ENCODE data around the gene SLC7A6.

The SLC7A6 gene

GRCh38 chr16:68232335-68232734 is 32.0 kb upstream of the SLC7A6 start:
- H2AK5ac ChIP-seq (ENCODE audit: low read length) = no peak overlapping the region
- H2BK120ac ChIP-seq (ENCODE audit: low read depth, low read length) = no peak overlapping the region
- H3K9ac ChIP-seq (ENCODE audit: low read length) = no peak overlapping the region
- H3K56ac ChIP-seq (ENCODE audit: low read length) = no peak overlapping the region
- H3K27me3 ChIP-seq (ENCODE audit: insufficient read depth, low read length, poor library complexity) = no peaks in the 10 kb centered on the region
- no peak overlapping the region for H3K4me2 ChIP-seq (ENCODE audit: low read length)
- H3K79me2 ChIP-seq (ENCODE audit: control insufficient read depth, insufficient read depth, low read length) = peaks cover 4% of the 10 kb centered on the region
- no peak overlapping the region for H3K4ac ChIP-seq (ENCODE audit: low read depth, low read length)
- H3K36me3 ChIP-seq (ENCODE audit: control insufficient read depth, insufficient read depth, low read length) = no peaks in the 10 kb centered on the region
- no peak overlapping the region for H2BK5ac ChIP-seq (ENCODE audit: low read length)
- peaks cover 2% of the 10 kb centered on the region for H3K79me1 ChIP-seq (ENCODE audit: low read length)
- no peak overlapping the region for H3K4me3 ChIP-seq (ENCODE audit: low read length)
- H3K27ac ChIP-seq (ENCODE audit: low read depth, low read length) = no peak overlapping the region
- H3K23ac ChIP-seq (ENCODE audit: low read length) = no peak overlapping the region
- WGBS (ENCODE audit: extremely low coverage, insufficient coverage, low lambda C conversion rate) = no CpG with 5 or more reads among the region's 16 CpGs
- no peak overlapping the region for H4K5ac ChIP-seq (ENCODE audit: low read length)
- H4K8ac ChIP-seq (ENCODE audit: low read depth, low read length) = no peak overlapping the region
- DNase-seq = no peak
- peaks cover 4% of the 10 kb centered on the region for H3K4me1 ChIP-seq (ENCODE audit: control insufficient read depth, low read depth, low read length)
- H2BK15ac ChIP-seq (replicated peaks; ENCODE audit: low read depth) = no peak overlapping the region
- H3K18ac ChIP-seq (ENCODE audit: low read length) = no peak overlapping the region

- peaks cover 4% of the 10 kb centered on the region for H3K4me1 ChIP-seq (ENCODE audit: control insufficient read depth, low read depth, low read length)
- peaks cover 4% of the 10 kb centered on the region for H3K79me2 ChIP-seq (ENCODE audit: control insufficient read depth, insufficient read depth, low read length)
- H3K4ac ChIP-seq (ENCODE audit: low read depth, low read length) = no peak overlapping the region
- no peak overlapping the region for H3K4me2 ChIP-seq (ENCODE audit: low read length)
- H3K4me3 ChIP-seq (ENCODE audit: low read length) = no peak overlapping the region
- no CpG with 5 or more reads among the region's 5 CpGs for WGBS (ENCODE audit: extremely low coverage, insufficient coverage, low lambda C conversion rate)
- no peak overlapping the region for H2BK5ac ChIP-seq (ENCODE audit: low read length)
- H2BK15ac ChIP-seq (replicated peaks; ENCODE audit: low read depth) = no peak overlapping the region
- H3K9ac ChIP-seq (ENCODE audit: low read length) = no peak overlapping the region
- no peak overlapping the region for H2BK120ac ChIP-seq (ENCODE audit: low read depth, low read length)
- H3K18ac ChIP-seq (ENCODE audit: low read length) = no peak overlapping the region
- H3K27ac ChIP-seq (ENCODE audit: low read depth, low read length) = no peak overlapping the region
- H3K79me1 ChIP-seq (ENCODE audit: low read length) = peaks cover 2% of the 10 kb centered on the region
- H3K27me3 ChIP-seq (ENCODE audit: insufficient read depth, low read length, poor library complexity) = no peaks in the 10 kb centered on the region
- H2AK5ac ChIP-seq (ENCODE audit: low read length) = no peak overlapping the region
- no peak for DNase-seq
- no peak overlapping the region for H3K23ac ChIP-seq (ENCODE audit: low read length)
- no peak overlapping the region for H4K8ac ChIP-seq (ENCODE audit: low read depth, low read length)
- peak overlapping the region; percentile 18 for H3K56ac ChIP-seq (ENCODE audit: low read length)
- no peak overlapping the region for H4K5ac ChIP-seq (ENCODE audit: low read length)
- no peaks in the 10 kb centered on the region for H3K36me3 ChIP-seq (ENCODE audit: control insufficient read depth, insufficient read depth, low read length)
These were observed 31.1 kb upstream of the SLC7A6 start for GRCh38 chr16:68233085-68233834.

- Histone ChIP-seq H2AK5ac (ENCODE audit: low read length) (no peak overlapping the region), H4K8ac (ENCODE audit: low read depth, low read length) (no peak overlapping the region), H3K4ac (ENCODE audit: low read depth, low read length) (no peak overlapping the region), H3K4me3 (ENCODE audit: low read length) (no peak overlapping the region), H4K5ac (ENCODE audit: low read length) (no peak overlapping the region), H3K23ac (ENCODE audit: low read length) (no peak overlapping the region), H3K79me2 (ENCODE audit: control insufficient read depth, insufficient read depth, low read length) (peaks cover 4% of the 10 kb centered on the region), H2BK120ac (ENCODE audit: low read depth, low read length) (no peak overlapping the region), H3K56ac (ENCODE audit: low read length) (peak overlapping the region; percentile 18), H3K18ac (ENCODE audit: low read length) (no peak overlapping the region), H3K79me1 (ENCODE audit: low read length) (peaks cover 2% of the 10 kb centered on the region), H3K27me3 (ENCODE audit: insufficient read depth, low read length, poor library complexity) (no peaks in the 10 kb centered on the region), H2BK5ac (ENCODE audit: low read length) (no peak overlapping the region), H3K4me2 (ENCODE audit: low read length) (no peak overlapping the region), H3K4me1 (ENCODE audit: control insufficient read depth, low read depth, low read length) (peaks cover 4% of the 10 kb centered on the region), H2BK15ac (replicated peaks; ENCODE audit: low read depth) (no peak overlapping the region), H3K9ac (ENCODE audit: low read length) (no peak overlapping the region), H3K27ac (ENCODE audit: low read depth, low read length) (no peak overlapping the region), H3K36me3 (ENCODE audit: control insufficient read depth, insufficient read depth, low read length) (no peaks in the 10 kb centered on the region)
- DNase-seq = no peak
- no CpG with 5 or more reads among the region's 8 CpGs for WGBS (ENCODE audit: extremely low coverage, insufficient coverage, low lambda C conversion rate)
These were observed 30.5 kb upstream of the SLC7A6 start for GRCh38 chr16:68233835-68234187.

- no peak overlapping the region for H2AK5ac ChIP-seq (ENCODE audit: low read length)
- no peak overlapping the region for H3K4me3 ChIP-seq (ENCODE audit: low read length)
- H3K4me1 ChIP-seq (ENCODE audit: control insufficient read depth, low read depth, low read length) = peaks cover 4% of the 10 kb centered on the region
- H3K27me3 ChIP-seq (ENCODE audit: insufficient read depth, low read length, poor library complexity) = no peaks in the 10 kb centered on the region
- no peak overlapping the region for H4K5ac ChIP-seq (ENCODE audit: low read length)
- no peak overlapping the region for H2BK5ac ChIP-seq (ENCODE audit: low read length)
- H2BK120ac ChIP-seq (ENCODE audit: low read depth, low read length) = no peak overlapping the region
- peak overlapping the region; percentile 11 for H3K56ac ChIP-seq (ENCODE audit: low read length)
- H3K79me2 ChIP-seq (ENCODE audit: control insufficient read depth, insufficient read depth, low read length) = peaks cover 4% of the 10 kb centered on the region
- no peak overlapping the region for H3K4ac ChIP-seq (ENCODE audit: low read depth, low read length)
- peak overlapping the region; percentile 65 for H3K4me2 ChIP-seq (ENCODE audit: low read length)
- H3K9ac ChIP-seq (ENCODE audit: low read length) = peak overlapping the region; percentile 91
- WGBS (ENCODE audit: extremely low coverage, insufficient coverage, low lambda C conversion rate) = no CpG with 5 or more reads among the region's 13 CpGs
- no peak overlapping the region for H3K23ac ChIP-seq (ENCODE audit: low read length)
- no peaks in the 10 kb centered on the region for H3K36me3 ChIP-seq (ENCODE audit: control insufficient read depth, insufficient read depth, low read length)
- DNase-seq = peak; percentile 45
- peaks cover 2% of the 10 kb centered on the region for H3K79me1 ChIP-seq (ENCODE audit: low read length)
- H3K18ac ChIP-seq (ENCODE audit: low read length) = no peak overlapping the region
- H4K8ac ChIP-seq (ENCODE audit: low read depth, low read length) = no peak overlapping the region
- H3K27ac ChIP-seq (ENCODE audit: low read depth, low read length) = no peak overlapping the region
- no peak overlapping the region for H2BK15ac ChIP-seq (replicated peaks; ENCODE audit: low read depth)
These were observed 29.9 kb upstream of the SLC7A6 start for GRCh38 chr16:68234188-68235107.

GRCh38 chr16:68235108-68235886 is 29.0 kb upstream of the SLC7A6 start:
- H2BK5ac ChIP-seq (ENCODE audit: low read length) = no peak overlapping the region
- peak overlapping the region; percentile 91 for H3K9ac ChIP-seq (ENCODE audit: low read length)
- H3K79me2 ChIP-seq (ENCODE audit: control insufficient read depth, insufficient read depth, low read length) = peaks cover 4% of the 10 kb centered on the region
- peaks cover 4% of the 10 kb centered on the region for H3K4me1 ChIP-seq (ENCODE audit: control insufficient read depth, low read depth, low read length)
- DNase-seq = peak; percentile 76
- H3K56ac ChIP-seq (ENCODE audit: low read length) = peak overlapping the region; percentile 97
- peak overlapping the region; percentile 15 for H3K18ac ChIP-seq (ENCODE audit: low read length)
- no peak overlapping the region for H4K8ac ChIP-seq (ENCODE audit: low read depth, low read length)
- peak overlapping the region; percentile 59 for H3K4me3 ChIP-seq (ENCODE audit: low read length)
- no peaks in the 10 kb centered on the region for H3K27me3 ChIP-seq (ENCODE audit: insufficient read depth, low read length, poor library complexity)
- peak overlapping the region; percentile 57 for H3K23ac ChIP-seq (ENCODE audit: low read length)
- no peak overlapping the region for H2BK15ac ChIP-seq (replicated peaks; ENCODE audit: low read depth)
- H4K5ac ChIP-seq (ENCODE audit: low read length) = no peak overlapping the region
- H3K27ac ChIP-seq (ENCODE audit: low read depth, low read length) = peak overlapping the region; percentile 63
- no peak overlapping the region for H2BK120ac ChIP-seq (ENCODE audit: low read depth, low read length)
- peak overlapping the region; percentile 65 for H3K4me2 ChIP-seq (ENCODE audit: low read length)
- WGBS (ENCODE audit: extremely low coverage, insufficient coverage, low lambda C conversion rate) = no CpG with 5 or more reads among the region's 73 CpGs
- H3K79me1 ChIP-seq (ENCODE audit: low read length) = peaks cover 2% of the 10 kb centered on the region
- H3K36me3 ChIP-seq (ENCODE audit: control insufficient read depth, insufficient read depth, low read length) = no peaks in the 10 kb centered on the region
- H2AK5ac ChIP-seq (ENCODE audit: low read length) = no peak overlapping the region
- peak overlapping the region; percentile 46 for H3K4ac ChIP-seq (ENCODE audit: low read depth, low read length)

Measured in mesendoderm (in vitro differentiated cells).